Mucosa of stomach (tissue), 1 donor: ENCODE data around the gene PTPRM.
A peak's percentile ranks its signal among the peaks of the same experiment; 100 is the strongest.

ENCODE experiments used
- H3K27me3 ChIP-seq: one replicate; pipeline ENCODE4 v1.7.0; 2013; ENCODE audit warnings: mild to moderate bottlenecking, low read length; ENCODE audit not compliant: control insufficient read depth, insufficient read depth
- H3K36me3 ChIP-seq: one replicate; pipeline ENCODE4 v1.7.0; 2013; ENCODE audit warnings: low read length; ENCODE audit not compliant: control insufficient read depth, insufficient read depth
- H3K4me1 ChIP-seq: one replicate; pipeline ENCODE4 v1.7.0; 2013; ENCODE audit warnings: mild to moderate bottlenecking, low read length; ENCODE audit not compliant: control insufficient read depth, insufficient read depth
- H3K4me3 ChIP-seq: one replicate; pipeline ENCODE4 v1.7.0; 2013; ENCODE audit warnings: low read length
- H3K9ac ChIP-seq: one replicate; pipeline ENCODE4 v1.7.0; 2013; ENCODE audit warnings: mild to moderate bottlenecking, low read length, moderate library complexity
- H3K9me3 ChIP-seq: one replicate; pipeline ENCODE4 v1.7.0; 2013; ENCODE audit warnings: mild to moderate bottlenecking, low read length, moderate library complexity; ENCODE audit not compliant: control insufficient read depth
- donor health status: Pancreatic carcinoma.

PTPRM gene

DNA sequence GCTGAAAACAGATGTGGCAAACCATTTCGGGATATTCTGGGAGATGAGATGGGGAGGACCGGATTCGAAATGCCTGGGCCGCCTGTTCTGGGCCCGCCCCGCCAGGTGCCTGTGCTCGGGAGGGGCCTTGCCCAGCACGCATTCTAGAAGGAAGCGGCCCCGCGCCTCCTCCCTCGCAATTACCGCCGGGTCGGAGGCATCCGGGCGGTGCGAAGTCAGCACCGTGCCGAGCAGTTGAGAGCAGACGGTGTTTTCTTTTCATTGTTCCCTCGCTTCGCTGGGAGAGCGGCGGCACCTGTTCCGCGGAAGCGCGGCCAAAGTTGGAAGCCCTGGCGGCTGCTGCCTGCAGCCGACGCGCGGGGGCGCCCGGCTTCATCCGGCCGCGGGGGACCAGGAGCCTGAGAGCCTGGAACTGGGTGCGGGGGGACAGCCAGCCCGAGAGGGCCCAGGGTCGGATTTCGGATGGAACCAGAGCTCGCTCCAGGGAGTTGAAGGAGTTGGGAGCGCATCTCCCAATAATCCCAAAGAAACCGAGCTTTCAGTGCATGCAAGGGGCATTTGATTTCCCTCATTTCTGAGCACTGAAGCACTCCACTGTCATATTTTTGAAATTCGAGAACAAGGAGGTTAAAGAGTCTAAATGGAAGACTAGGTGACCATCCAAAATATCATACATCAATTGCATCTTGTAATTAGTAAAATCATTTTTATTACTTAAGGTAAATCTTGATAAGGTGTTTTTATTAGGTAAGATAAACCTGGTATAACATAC lies 800.3 kb downstream of the PTPRM start:
- Histone ChIP-seq H3K36me3 (no peaks in the 10 kb centered on the region), H3K27me3 (peaks cover 4% of the 10 kb centered on the region), H3K4me1 (no peaks in the 10 kb centered on the region), H3K9ac (peak overlapping the region; percentile 44), H3K9me3 (no peaks in the 10 kb centered on the region), H3K4me3 (peak overlapping the region; percentile 17)

- H3K9ac ChIP-seq = no peak overlapping the region
- peaks cover 4% of the 10 kb centered on the region for H3K27me3 ChIP-seq
- no peak overlapping the region for H3K4me3 ChIP-seq
- H3K4me1 ChIP-seq = no peaks in the 10 kb centered on the region
- H3K36me3 ChIP-seq = no peaks in the 10 kb centered on the region
- no peaks in the 10 kb centered on the region for H3K9me3 ChIP-seq
These were observed 801.5 kb downstream of the PTPRM start for GRCh38 chr18:8368512-8369217.

- Histone ChIP-seq H3K4me3 (no peak overlapping the region), H3K4me1 (no peaks in the 10 kb centered on the region), H3K9me3 (no peaks in the 10 kb centered on the region), H3K27me3 (no peaks in the 10 kb centered on the region), H3K9ac (no peak overlapping the region), H3K36me3 (no peaks in the 10 kb centered on the region)
These were observed 806.4 kb downstream of the PTPRM start for GRCh38 chr18:8373486-8373885.

- Histone ChIP-seq H3K9me3 (no peaks in the 10 kb centered on the region), H3K4me3 (no peak overlapping the region), H3K27me3 (no peaks in the 10 kb centered on the region), H3K4me1 (no peaks in the 10 kb centered on the region), H3K9ac (no peak overlapping the region), H3K36me3 (no peaks in the 10 kb centered on the region)
These were observed 807.6 kb downstream of the PTPRM start for GRCh38 chr18:8374676-8375075.

- no peak overlapping the region for H3K9ac ChIP-seq
These were observed 808.1 kb downstream of the PTPRM start for GRCh38 chr18:8375249-8375648.

GRCh38 chr18:8376113-8376512 lies 809.0 kb downstream of the PTPRM start:
- Histone ChIP-seq H3K27me3 (no peaks in the 10 kb centered on the region), H3K9me3 (no peaks in the 10 kb centered on the region), H3K36me3 (no peaks in the 10 kb centered on the region), H3K4me3 (no peak overlapping the region), H3K4me1 (no peaks in the 10 kb centered on the region), H3K9ac (no peak overlapping the region)

More at GRCh38 chr18:8375249-8375648, 808.1 kb downstream of the PTPRM start:
- no peaks in the 10 kb centered on the region for H3K9me3 ChIP-seq
- H3K4me1 ChIP-seq = no peaks in the 10 kb centered on the region
- H3K4me3 ChIP-seq = no peak overlapping the region
- H3K36me3 ChIP-seq = no peaks in the 10 kb centered on the region
- no peaks in the 10 kb centered on the region for H3K27me3 ChIP-seq

DNA sequence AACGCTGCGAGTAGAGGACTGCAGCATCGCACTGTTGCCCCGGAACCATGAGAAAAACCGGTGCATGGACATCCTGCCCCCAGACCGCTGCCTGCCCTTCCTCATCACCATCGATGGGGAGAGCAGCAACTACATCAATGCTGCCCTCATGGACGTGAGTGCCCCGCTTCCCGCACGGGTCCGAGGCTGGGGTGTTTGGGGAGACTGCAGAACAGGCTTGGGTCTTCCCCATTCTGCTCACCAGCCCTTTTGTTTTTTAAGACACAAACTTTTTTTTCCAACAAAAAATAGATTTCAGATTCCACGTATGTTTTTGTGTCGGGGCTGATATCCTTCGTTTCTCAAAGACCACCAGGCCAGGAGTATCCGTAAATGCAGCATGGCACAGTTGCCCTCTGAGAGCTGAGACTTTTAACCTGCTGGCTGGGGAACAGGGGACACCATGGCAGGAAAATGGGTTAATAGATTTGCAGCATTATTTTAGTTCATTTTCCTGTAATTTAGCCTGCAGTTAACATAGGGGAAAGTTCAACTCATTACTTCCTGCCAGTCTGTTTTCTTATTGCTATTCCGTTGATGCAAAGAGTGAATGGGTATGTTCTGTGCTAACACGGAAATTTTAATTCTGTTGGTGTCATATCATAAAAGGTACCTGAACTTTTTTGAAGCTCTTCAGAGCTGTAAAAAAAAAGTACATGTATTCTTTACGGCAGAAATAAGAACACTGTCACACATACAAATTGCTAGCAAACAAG lies 812.2 kb downstream of the PTPRM start:
- no peaks in the 10 kb centered on the region for H3K9me3 ChIP-seq
- H3K9ac ChIP-seq = no peak overlapping the region
- H3K27me3 ChIP-seq = no peaks in the 10 kb centered on the region
- no peaks in the 10 kb centered on the region for H3K36me3 ChIP-seq
- H3K4me1 ChIP-seq = no peaks in the 10 kb centered on the region
- H3K4me3 ChIP-seq = no peak overlapping the region

DNA sequence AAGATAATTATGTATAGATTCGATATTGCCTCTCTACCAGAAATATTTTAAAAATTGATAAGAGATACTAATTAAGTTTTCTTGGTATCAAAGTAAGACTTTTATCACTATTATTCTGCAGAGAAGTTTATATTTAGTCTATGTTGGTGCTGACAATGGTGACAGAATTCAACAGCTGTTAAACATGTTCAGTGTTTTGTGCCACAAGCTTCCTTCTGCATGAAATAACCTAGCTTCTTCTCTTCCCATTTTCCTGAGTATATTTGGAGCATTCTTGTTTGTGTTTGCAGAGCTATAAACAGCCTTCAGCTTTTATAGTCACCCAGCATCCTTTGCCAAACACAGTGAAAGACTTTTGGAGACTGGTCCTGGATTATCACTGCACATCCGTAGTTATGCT lies 812.9 kb downstream of the PTPRM start:
- Histone ChIP-seq H3K27me3 (no peaks in the 10 kb centered on the region), H3K4me1 (no peaks in the 10 kb centered on the region), H3K9ac (no peak overlapping the region), H3K4me3 (no peak overlapping the region), H3K36me3 (no peaks in the 10 kb centered on the region), H3K9me3 (no peaks in the 10 kb centered on the region)

GRCh38 chr18:8380926-8381325 lies 813.8 kb downstream of the PTPRM start:
- Histone ChIP-seq H3K9me3 (no peaks in the 10 kb centered on the region), H3K36me3 (no peaks in the 10 kb centered on the region), H3K9ac (no peak overlapping the region), H3K4me1 (no peaks in the 10 kb centered on the region), H3K4me3 (no peak overlapping the region), H3K27me3 (no peaks in the 10 kb centered on the region)

DNA sequence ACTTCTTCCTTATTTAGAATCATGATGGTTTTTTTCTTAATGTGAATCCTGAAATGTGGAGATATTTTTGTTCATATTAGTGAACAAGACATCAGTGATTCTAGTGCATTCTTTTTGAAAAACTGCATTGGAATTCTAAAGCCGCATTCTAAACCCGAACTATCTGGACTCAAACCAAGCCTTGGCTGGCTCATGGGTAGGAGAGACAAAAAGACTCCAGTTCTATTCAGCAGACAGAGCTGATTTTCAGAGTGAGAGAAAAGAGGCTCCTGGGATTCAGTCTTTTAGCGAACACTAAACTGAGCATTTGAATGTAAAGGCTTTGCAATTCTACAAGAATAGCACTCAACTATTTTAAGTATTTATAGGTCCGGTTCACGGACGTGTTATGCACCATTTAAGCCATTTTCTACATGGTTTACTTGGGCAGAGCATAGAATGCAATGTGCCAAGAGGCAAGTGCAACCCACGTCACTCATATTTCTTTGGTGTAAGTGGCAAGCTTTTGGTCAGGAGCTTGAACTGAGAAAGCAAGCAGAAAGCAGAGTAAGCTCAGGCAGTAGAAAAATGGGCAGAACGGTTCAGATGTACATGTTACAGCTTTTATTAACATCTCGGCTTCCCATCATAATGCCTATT lies 814.8 kb downstream of the PTPRM start:
- H3K9ac ChIP-seq = no peak overlapping the region
- H3K4me3 ChIP-seq = no peak overlapping the region

GRCh38 chr18:8385400-8385799 lies 818.3 kb downstream of the PTPRM start:
- Histone ChIP-seq H3K4me1 (no peaks in the 10 kb centered on the region), H3K9me3 (no peaks in the 10 kb centered on the region), H3K4me3 (no peak overlapping the region), H3K36me3 (no peaks in the 10 kb centered on the region), H3K9ac (no peak overlapping the region), H3K27me3 (no peaks in the 10 kb centered on the region)

More for the DNA sequence above, 814.8 kb downstream of the PTPRM start:
- Histone ChIP-seq H3K27me3 (no peaks in the 10 kb centered on the region), H3K9me3 (no peaks in the 10 kb centered on the region), H3K36me3 (no peaks in the 10 kb centered on the region), H3K4me1 (no peaks in the 10 kb centered on the region)
